T-helper 2 cell (primary cell): ENCODE results near the gene HNF1A.
"Not testable (repeated sequence)": the region's sequence is repeated elsewhere in the genome, so short reads cannot be mapped to it uniquely, and the experiment has no call there.

Experiments used
- DNase-seq, 5 experiments: peaks; one replicate each; pipeline versions ENCODE4 v3.0.0 to v3.0.0-alpha.2; 2012 to 2022
- total RNA-seq, 2 donors: gene quantifications; one replicate each; lab custom pipeline; 2026; lab: John Stamatoyannopoulos, UW

Gene HNF1A
- total RNA-seq = 0 reads per million in 2 donors

GRCh38 chr12:120978296-120979219, at the start of gene HNF1A:
HNF1A (plus strand) TSS chr12:120978543; CDS start chr12:120978769, 226 bp downstream.
- DNase-seq = no peak

GRCh38 chr12:120928864-120929652, 49.3 kb upstream of the HNF1A start:
- no peak for DNase-seq

GRCh38 chr12:120930032-120930431, 48.3 kb upstream of the HNF1A start:
- no peak for DNase-seq

- DNase-seq = no peak
Measured at GRCh38 chr12:120932058-120932457, 46.3 kb upstream of the HNF1A start.

GRCh38 chr12:120932956-120933526, 45.3 kb upstream of the HNF1A start:
- DNase-seq = no peak

GRCh38 chr12:120933786-120934185, 44.6 kb upstream of the HNF1A start:
- DNase-seq = no peak

- no peak for DNase-seq
Measured at GRCh38 chr12:120936197-120936596, 42.1 kb upstream of the HNF1A start.

GRCh38 chr12:120938496-120938895, 39.8 kb upstream of the HNF1A start:
- DNase-seq = no peak

- no peak for DNase-seq
Measured at GRCh38 chr12:120939523-120939922, 38.8 kb upstream of the HNF1A start.

GRCh38 chr12:120940006-120940405, 38.3 kb upstream of the HNF1A start:
- no peak for DNase-seq

- no peak for DNase-seq
Measured at GRCh38 chr12:120940799-120941198, 37.5 kb upstream of the HNF1A start.

- DNase-seq = no peak
Measured at GRCh38 chr12:120941412-120941811, 36.9 kb upstream of the HNF1A start.

GRCh38 chr12:120941846-120942405, 36.4 kb upstream of the HNF1A start:
- no peak for DNase-seq

GRCh38 chr12:120943482-120943881, 34.9 kb upstream of the HNF1A start:
- no peak for DNase-seq

GRCh38 chr12:120944645-120945217, 33.6 kb upstream of the HNF1A start:
- DNase-seq = peak; percentile 21 to 63 (median 43)

GRCh38 chr12:120945516-120945915, 32.8 kb upstream of the HNF1A start:
- DNase-seq = not testable (repeated sequence)

- DNase-seq = not testable (repeated sequence)
Measured at GRCh38 chr12:120950260-120950799, 28.0 kb upstream of the HNF1A start.

- no peak for DNase-seq
Measured at GRCh38 chr12:120950807-120951206, 27.5 kb upstream of the HNF1A start.

GRCh38 chr12:120955232-120955631, 23.1 kb upstream of the HNF1A start:
- no peak for DNase-seq

GRCh38 chr12:120956579-120957300, 21.6 kb upstream of the HNF1A start:
- no peak for DNase-seq

GRCh38 chr12:120959111-120959878, 19.0 kb upstream of the HNF1A start:
- no peak for DNase-seq
